PC-9 (cell line): ENCODE data around the gene CALHM1. TPM values are rescaled to one million over a fixed set of nuclear protein-coding genes. Genes with fewer than 3 reads are reported as not detected.
A peak's percentile ranks its signal among the peaks of the same experiment; 100 is the strongest.

ENCODE experiments used
- BruUV-seq: library from RNA; stranded (reverse); fragments of 400-500 nt; replicated peaks from 2 replicates; lab custom pipeline; 2021; lab: Mats Ljungman, UMichigan
- CTCF ChIA-PET: fragments of 300-600 bp; sonication (Branson Sonifier 250); formaldehyde crosslinking; loops from one replicate; lab custom pipeline; 2022; ENCODE audit warnings: antibody characterized with exemption; lab: Charles Lee
- POLR2A ChIA-PET: fragments of 300-600 bp; sonication (Branson Sonifier 250); formaldehyde crosslinking; loops from one replicate; lab custom pipeline; 2022; ENCODE audit warnings: antibody characterized with exemption; ENCODE audit not compliant: unreplicated experiment; lab: Charles Lee
- DNase-seq, 2 experiments: peaks; one replicate each; pipeline versions ENCODE4 v3.0.0 to v3.0.0-alpha.2; 2015 to 2022; ENCODE audit warnings: mixed read lengths in 1 of 2
- H2AFZ ChIP-seq: fragments of 200-600 bp; sonication (generic); 2 replicates; pipeline ENCODE4 v1.8.1; 2017; ENCODE audit warnings: antibody characterized with exemption
- H3F3A ChIP-seq: fragments of 200-600 bp; sonication (generic); 2 replicates; pipeline ENCODE4 v1.8.1; 2017; ENCODE audit warnings: antibody characterized with exemption, mild to moderate bottlenecking, low read depth; ENCODE audit not compliant: insufficient read depth
- H3K27ac ChIP-seq: fragments of 200-600 bp; sonication (generic); 2 replicates; pipeline ENCODE4 v1.6.1; 2016; ENCODE audit warnings: mixed run types
- H3K27me3 ChIP-seq: fragments of 200-600 bp; sonication (generic); 2 replicates; pipeline ENCODE4 v1.6.1; 2016; ENCODE audit warnings: low read depth, mixed run types; ENCODE audit not compliant: insufficient read depth
- H3K36me3 ChIP-seq: fragments of 200-600 bp; sonication (generic); 2 replicates; pipeline ENCODE4 v1.6.1; 2016; ENCODE audit warnings: low read depth, mixed run types
- H3K4me1 ChIP-seq: fragments of 200-600 bp; sonication (generic); replicated peaks from 2 replicates; pipeline ENCODE4 v1.6.1; 2016; ENCODE audit warnings: mixed run types; ENCODE audit not compliant: insufficient read depth
- H3K4me2 ChIP-seq: fragments of 200-600 bp; sonication (generic); 2 replicates; pipeline ENCODE4 v1.6.1; 2017; ENCODE audit warnings: mixed run types
- H3K4me3 ChIP-seq: fragments of 200-600 bp; sonication (generic); 2 replicates; pipeline ENCODE4 v1.6.1; 2016; ENCODE audit warnings: mixed run types
- H3K79me2 ChIP-seq: fragments of 200-600 bp; sonication (generic); 2 replicates; pipeline ENCODE4 v1.6.1; 2017; ENCODE audit warnings: low read depth, mixed run types
- H3K9me2 ChIP-seq: fragments of 200-600 bp; sonication (generic); 2 replicates; pipeline ENCODE4 v1.8.1; 2017; ENCODE audit warnings: mild to moderate bottlenecking; ENCODE audit not compliant: insufficient read depth
- H3K9me3 ChIP-seq: fragments of 200-600 bp; sonication (generic); 2 replicates; pipeline ENCODE4 v1.8.1; 2016; ENCODE audit warnings: low read depth; ENCODE audit not compliant: insufficient read depth
- H4K20me1 ChIP-seq: fragments of 200-600 bp; sonication (generic); 2 replicates; pipeline ENCODE4 v1.8.1; 2017; ENCODE audit not compliant: insufficient read depth
- CTCF ChIP-seq: fragments of 200-600 bp; sonication (generic); conservative IDR thresholded peaks from 2 replicates; pipeline ENCODE4 v1.6.1; 2017; ENCODE audit warnings: mixed run types, antibody characterized with exemption, mild to moderate bottlenecking, moderate library complexity
- EZH2 ChIP-seq: fragments of 200-600 bp; sonication (generic); IDR thresholded peaks from 2 replicates; pipeline ENCODE4 v1.8.0; 2017; ENCODE audit warnings: antibody characterized with exemption, low read depth
- intact Hi-C: fragments of 100-400 bp; cut with micrococcal nuclease; formaldehyde crosslinking; loops from one replicate; pipeline ENCODE4 v1.10.0; 2022; ENCODE audit not compliant: unreplicated experiment
- total RNA-seq: library from RNA; stranded (reverse); gene quantifications from 2 replicates; pipeline ENCODE4 v1.2.3, GENCODE V29; 2021

CALHM1 gene
- total RNA-seq, 1 experiment from 2014 or later: not detected

GRCh38 chr10:103493916-103494877 lies 35.5 kb upstream of the CALHM1 start:
- Histone ChIP-seq H3K27ac (no peak overlapping the region), H3K36me3 (no peaks in the 10 kb centered on the region), H3K4me1 (peaks cover 5% of the 10 kb centered on the region; the same call in 1 of the 2 replicates), H3F3A (no peaks in the 10 kb centered on the region; the same call in 1 of the 2 replicates), H3K27me3 (no peaks in the 10 kb centered on the region; the same call in 1 of the 2 replicates), H4K20me1 (no peaks in the 10 kb centered on the region), H3K4me3 (peak overlapping the region; percentile 61), H3K9me2 (no peaks in the 10 kb centered on the region), H3K9me3 (no peaks in the 10 kb centered on the region), H3K79me2 (no peaks in the 10 kb centered on the region), H2AFZ (peak overlapping the region; percentile 77), H3K4me2 (peak overlapping the region; percentile 82)
- intact Hi-C loops: loop anchor here (5.0 to 10.0 kb wide), 2 partner anchors 51 to 98 kb away; no protein-coding TSS in a partner anchor
- POLR2A ChIA-PET: no interaction called here
- CTCF ChIA-PET: no interaction called here
- DNase-seq: peak in 1 of 2 experiments; percentile 16
- BruUV-seq: no TSS peak
- no peak for TF ChIP-seq CTCF
- no peak for TF ChIP-seq EZH2

- no peak for DNase-seq
- Histone ChIP-seq H3K4me3 (peak within 1 kb of the TSS; percentile 61), H3K27ac (no peak within 1 kb of the TSS), H4K20me1 (no peaks in the 10 kb centered on the region), H3K4me1 (peaks cover 5% of the 10 kb centered on the region; the same call in 1 of the 2 replicates), H2AFZ (peak within 1 kb of the TSS; percentile 77), H3K4me2 (peak within 1 kb of the TSS; percentile 82), H3K36me3 (no peaks in the 10 kb centered on the region), H3K9me2 (no peaks in the 10 kb centered on the region), H3K9me3 (no peaks in the 10 kb centered on the region), H3K79me2 (no peaks in the 10 kb centered on the region), H3K27me3 (no peaks in the 10 kb centered on the region; the same call in 1 of the 2 replicates), H3F3A (no peaks in the 10 kb centered on the region; the same call in 1 of the 2 replicates)
- no TSS peak for BruUV-seq
- POLR2A ChIA-PET: no interaction called here
- intact Hi-C loops: loop anchor here (5.0 to 10.0 kb wide), 2 partner anchors 51 to 99 kb away; no protein-coding TSS in a partner anchor
- TF ChIP-seq EZH2: no peak
- no peak for TF ChIP-seq CTCF
- CTCF ChIA-PET: no interaction called here
Observed at GRCh38 chr10:103493362-103493915, 34.7 kb upstream of the CALHM1 start, which contains the start of gene NEURL1. TSS of gene NEURL1 (plus strand) at chr10:103493705. CDS start at chr10:103494388, 683 bp downstream.

- Histone ChIP-seq H3K4me2 (peak overlapping the region; percentile 82), H3K9me2 (no peaks in the 10 kb centered on the region), H3K36me3 (no peaks in the 10 kb centered on the region), H4K20me1 (no peaks in the 10 kb centered on the region), H2AFZ (no peak overlapping the region), H3K79me2 (no peaks in the 10 kb centered on the region), H3K4me3 (peak overlapping the region; percentile 61; the same call in 1 of the 2 replicates), H3K9me3 (no peaks in the 10 kb centered on the region), H3K27ac (no peak overlapping the region), H3K27me3 (no peaks in the 10 kb centered on the region; the same call in 1 of the 2 replicates), H3F3A (no peaks in the 10 kb centered on the region; the same call in 1 of the 2 replicates), H3K4me1 (peaks cover 5% of the 10 kb centered on the region; the same call in 1 of the 2 replicates)
- intact Hi-C loops: loop anchor here (5.0 to 10.0 kb wide), 2 partner anchors 52 to 100 kb away; no protein-coding TSS in a partner anchor
- no peak for TF ChIP-seq EZH2
- no peak for TF ChIP-seq CTCF
- ChIA-PET CTCF (interaction anchor here (0.5 kb wide), 1 partner anchor 761 kb away, joined by 4 read pairs; no protein-coding TSS in a partner anchor), POLR2A (no interaction called here)
- no TSS peak for BruUV-seq
- no peak for DNase-seq
Observed at GRCh38 chr10:103492655-103493261, 34.1 kb upstream of the CALHM1 start.
